Left ventricle myocardium inferior (tissue), 1 donor: ENCODE results near the gene SCGB3A2. TPM values are rescaled to one million over a fixed set of nuclear protein-coding genes. Genes with fewer than 3 reads are reported as not detected.

Experiments
- DNase-seq: peaks from one replicate; pipeline ENCODE4 v3.0.0-alpha.2; 2020
- H3K27ac ChIP-seq: fragments of 200-600 bp; replicated peaks from 2 replicates; pipeline ENCODE4 v1.8.0; 2021
- H3K27me3 ChIP-seq: fragments of 200-600 bp; 2 replicates; pipeline ENCODE4 v1.8.0; 2021; ENCODE audit warnings: low read depth
- H3K36me3 ChIP-seq: fragments of 200-600 bp; 2 replicates; pipeline ENCODE4 v1.8.0; 2021
- H3K4me1 ChIP-seq: fragments of 200-600 bp; 2 replicates; pipeline ENCODE4 v1.8.0; 2021
- H3K4me3 ChIP-seq: fragments of 200-600 bp; 2 replicates; pipeline ENCODE4 v1.8.0; 2021; ENCODE audit warnings: mild to moderate bottlenecking, moderate library complexity
- H3K9me3 ChIP-seq: fragments of 200-600 bp; replicated peaks from 2 replicates; pipeline ENCODE4 v1.8.0; 2021
- CTCF ChIP-seq: fragments of 200-600 bp; IDR thresholded peaks from 2 replicates; pipeline ENCODE4 v1.8.0; 2021; ENCODE audit warnings: antibody characterized with exemption, mild to moderate bottlenecking, borderline replicate concordance
- intact Hi-C: fragments of 100-400 bp; cut with micrococcal nuclease; formaldehyde crosslinking; loops from one replicate; pipeline ENCODE4 v1.11.0; 2022
- total RNA-seq: library from RNA; stranded (reverse); fragmentation: NEBNext Ultra II Directional; extraction: Animal tissue kit (Norgen Biotek cat#: 25700); gene quantifications from one replicate; pipeline ENCODE4 v1.2.1, GENCODE V29; 2021
- donor health status: DM: no; HTN: yes; CAD: no; lungs with severe emphysema.

Gene SCGB3A2
- total RNA-seq, 1 donor from 2014 or later = not detected

DNA sequence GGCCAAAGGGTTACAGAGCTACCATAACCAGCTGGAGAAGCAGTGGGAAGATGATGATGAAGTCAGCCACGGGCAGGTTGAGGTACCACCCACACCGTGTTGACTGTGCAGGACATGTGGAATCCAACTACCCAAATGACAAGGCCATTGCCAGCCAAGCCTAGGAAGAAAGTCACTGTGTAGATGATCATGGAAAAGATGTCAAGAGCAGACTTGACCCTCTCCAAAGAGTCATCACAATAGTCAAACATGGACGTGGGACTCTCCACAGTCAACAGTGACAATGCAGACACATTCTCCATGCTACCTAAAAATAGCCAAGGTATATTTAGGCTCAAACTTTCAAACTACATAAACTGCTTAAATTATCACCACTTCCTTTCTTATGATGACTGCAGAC is 26.1 kb upstream of the SCGB3A2 start:
- Histone ChIP-seq H3K27me3 (peaks cover 3% of the 10 kb centered on the region), H3K9me3 (no peaks in the 10 kb centered on the region), H3K27ac (no peak overlapping the region), H3K36me3 (no peaks in the 10 kb centered on the region), H3K4me3 (no peak overlapping the region), H3K4me1 (no peaks in the 10 kb centered on the region)
- no peak for TF ChIP-seq CTCF
- intact Hi-C loops = no loop called here
- no peak for DNase-seq

- no peak overlapping the region for H3K4me3 ChIP-seq
- no peak for DNase-seq
- H3K4me1 ChIP-seq = no peaks in the 10 kb centered on the region
- intact Hi-C loops = no loop called here
- no peak overlapping the region for H3K27ac ChIP-seq
- no peaks in the 10 kb centered on the region for H3K36me3 ChIP-seq
- TF ChIP-seq CTCF = no peak
- H3K27me3 ChIP-seq = peaks cover 3% of the 10 kb centered on the region
- H3K9me3 ChIP-seq = no peaks in the 10 kb centered on the region
These were observed 25.0 kb upstream of the SCGB3A2 start for GRCh38 chr5:147853372-147853987.

GRCh38 chr5:147854331-147854730 is 24.2 kb upstream of the SCGB3A2 start:
- no peak for DNase-seq
- no peak overlapping the region for H3K4me3 ChIP-seq
- H3K4me1 ChIP-seq = no peaks in the 10 kb centered on the region
- H3K36me3 ChIP-seq = no peaks in the 10 kb centered on the region
- intact Hi-C loops = no loop called here
- H3K27me3 ChIP-seq = peaks cover 7% of the 10 kb centered on the region
- no peak overlapping the region for H3K27ac ChIP-seq
- no peaks in the 10 kb centered on the region for H3K9me3 ChIP-seq
- no peak for TF ChIP-seq CTCF

DNA sequence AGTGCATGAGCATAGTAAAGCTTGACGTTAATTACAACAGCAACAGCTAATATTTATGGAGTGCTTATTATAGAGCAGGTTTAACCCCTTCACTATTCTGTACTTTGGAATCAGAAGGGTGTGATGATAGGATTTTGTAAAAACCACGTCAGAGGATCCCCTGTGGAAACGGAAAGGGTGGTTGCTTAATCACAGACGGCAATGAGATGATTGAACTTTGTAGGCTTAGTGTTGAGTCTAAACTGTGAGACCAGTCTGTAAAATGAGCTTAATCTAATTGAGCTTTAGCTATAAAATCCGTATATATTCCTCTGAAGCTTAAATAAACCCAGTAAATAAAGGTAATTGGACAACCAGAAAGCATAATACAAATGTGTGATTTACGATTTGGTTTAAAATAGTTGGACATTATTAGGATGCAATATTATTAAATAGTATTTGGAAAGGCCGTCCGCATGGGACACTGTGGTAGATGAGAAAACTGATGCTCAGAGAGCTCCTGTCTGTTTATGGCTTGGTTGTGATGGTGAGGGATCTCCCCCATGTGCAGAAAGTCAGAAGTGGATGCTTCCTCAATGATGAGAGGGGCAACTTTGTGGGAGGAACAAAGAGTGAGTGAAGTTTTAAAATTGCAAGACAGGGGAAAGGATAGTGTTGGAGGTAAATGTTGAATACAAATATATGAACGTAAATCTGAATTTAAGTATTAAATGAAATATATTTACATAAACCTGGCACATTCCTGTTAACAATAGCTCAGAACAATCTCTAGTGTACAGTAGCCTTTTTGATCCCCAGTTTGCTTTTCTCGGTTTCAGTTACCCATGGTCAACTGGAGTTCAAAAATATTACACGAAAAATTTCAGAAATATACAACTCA is 23.4 kb upstream of the SCGB3A2 start:
- H3K27ac ChIP-seq = no peak overlapping the region
- no peak overlapping the region for H3K4me3 ChIP-seq
- TF ChIP-seq CTCF = no peak
- DNase-seq = no peak
- intact Hi-C loops = no loop called here
- peaks cover 7% of the 10 kb centered on the region for H3K27me3 ChIP-seq
- H3K4me1 ChIP-seq = no peaks in the 10 kb centered on the region
- H3K36me3 ChIP-seq = no peaks in the 10 kb centered on the region
- H3K9me3 ChIP-seq = no peaks in the 10 kb centered on the region

DNA sequence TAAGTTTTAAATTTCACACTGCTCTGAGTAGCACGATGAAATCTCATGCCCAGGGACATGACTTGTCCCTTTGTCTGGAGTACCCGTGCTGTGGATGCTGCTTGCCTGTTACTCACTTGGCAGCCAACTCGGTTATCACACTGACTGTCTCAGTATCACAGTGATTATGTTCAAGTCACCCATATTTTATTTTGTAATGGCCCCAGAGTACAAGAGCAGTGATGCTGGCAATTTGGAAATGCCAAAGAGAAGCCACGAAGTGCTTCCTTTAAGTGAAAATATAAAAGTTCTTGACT is 22.8 kb upstream of the SCGB3A2 start:
- Histone ChIP-seq H3K27ac (no peak overlapping the region), H3K4me1 (no peaks in the 10 kb centered on the region), H3K27me3 (peaks cover 7% of the 10 kb centered on the region), H3K4me3 (no peak overlapping the region), H3K9me3 (no peaks in the 10 kb centered on the region), H3K36me3 (no peaks in the 10 kb centered on the region)
- TF ChIP-seq CTCF = no peak
- no peak for DNase-seq
- intact Hi-C loops = no loop called here
